ENCODE data around the gene CAMKK1. TPM values are rescaled to one million over a fixed set of nuclear protein-coding genes. Genes with fewer than 3 reads are reported as not detected.
A peak's percentile ranks its signal among the peaks of the same experiment; 100 is the strongest.
"Not testable (repeated sequence)": the region's sequence is repeated elsewhere in the genome, so short reads cannot be mapped to it uniquely, and the experiment has no call there.

Gene CAMKK1
- total RNA-seq, 2 donors from 2014 or later: 9.2 to 9.3 TPM

- H3K4me3 ChIP-seq: no peak overlapping the region
- ATAC-seq (no peak), DNase-seq (no peak)
- H3K27ac ChIP-seq: no peak overlapping the region
- intact Hi-C loops (cut with DNase I): no loop called here
- no peak for TF ChIP-seq POLR2A (IDR thresholded peaks at IDR 0.05)
- TF ChIP-seq, protein P1, sequence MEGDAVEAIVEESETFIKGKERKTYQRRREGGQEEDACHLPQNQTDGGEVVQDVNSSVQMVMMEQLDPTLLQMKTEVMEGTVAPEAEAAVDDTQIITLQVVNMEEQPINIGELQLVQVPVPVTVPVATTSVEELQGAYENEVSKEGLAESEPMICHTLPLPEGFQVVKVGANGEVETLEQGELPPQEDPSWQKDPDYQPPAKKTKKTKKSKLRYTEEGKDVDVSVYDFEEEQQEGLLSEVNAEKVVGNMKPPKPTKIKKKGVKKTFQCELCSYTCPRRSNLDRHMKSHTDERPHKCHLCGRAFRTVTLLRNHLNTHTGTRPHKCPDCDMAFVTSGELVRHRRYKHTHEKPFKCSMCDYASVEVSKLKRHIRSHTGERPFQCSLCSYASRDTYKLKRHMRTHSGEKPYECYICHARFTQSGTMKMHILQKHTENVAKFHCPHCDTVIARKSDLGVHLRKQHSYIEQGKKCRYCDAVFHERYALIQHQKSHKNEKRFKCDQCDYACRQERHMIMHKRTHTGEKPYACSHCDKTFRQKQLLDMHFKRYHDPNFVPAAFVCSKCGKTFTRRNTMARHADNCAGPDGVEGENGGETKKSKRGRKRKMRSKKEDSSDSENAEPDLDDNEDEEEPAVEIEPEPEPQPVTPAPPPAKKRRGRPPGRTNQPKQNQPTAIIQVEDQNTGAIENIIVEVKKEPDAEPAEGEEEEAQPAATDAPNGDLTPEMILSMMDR (IDR thresholded peaks at IDR 0.05): no peak
- H3K36me3 ChIP-seq (replicated peaks in 1 of 2; ENCODE audit: insufficient read depth in 1 of 2, low read depth in 2 of 2): peaks cover 0 to 2% of the 10 kb centered on the region in 2 donors
- no peaks in the 10 kb centered on the region for H3K27me3 ChIP-seq
- WGBS, 2 donors: 88 to 92% methylated on average over 7 to 30 of the region's 30 CpGs
- H3K9me3 ChIP-seq: no peaks in the 10 kb centered on the region
- peaks cover 10% of the 10 kb centered on the region for H3K4me1 ChIP-seq
Measured at GRCh38 chr17:3860939-3861700, 31.7 kb downstream of the CAMKK1 start.

GRCh38 chr17:3859940-3860339 lies 32.9 kb downstream of the CAMKK1 start:
- no peak overlapping the region for H3K27ac ChIP-seq
- 89 to 94% methylated on average over 8 to 9 of the region's 9 CpGs for WGBS, 2 donors
- peaks cover 10% of the 10 kb centered on the region for H3K4me1 ChIP-seq
- intact Hi-C loops (cut with DNase I): no loop called here
- no peaks in the 10 kb centered on the region for H3K9me3 ChIP-seq
- DNase-seq (no peak), ATAC-seq (no peak)
- no peak overlapping the region for H3K4me3 ChIP-seq
- H3K36me3 ChIP-seq (replicated peaks in 1 of 2; ENCODE audit: insufficient read depth in 1 of 2, low read depth in 2 of 2): peaks cover 0 to 2% of the 10 kb centered on the region in 2 donors
- TF ChIP-seq POLR2A (IDR thresholded peaks at IDR 0.05): no peak
- TF ChIP-seq, protein P1 (IDR thresholded peaks at IDR 0.05): no peak
- no peaks in the 10 kb centered on the region for H3K27me3 ChIP-seq

GRCh38 chr17:3857261-3858105 lies 35.4 kb downstream of the CAMKK1 start:
- H3K36me3 ChIP-seq (replicated peaks in 1 of 2; ENCODE audit: insufficient read depth in 1 of 2, low read depth in 2 of 2): peaks cover 0 to 2% of the 10 kb centered on the region in 2 donors
- ATAC-seq (peak; percentile 55), DNase-seq (peak in 3 of 4 donors; percentile 55 to 65 (median 56))
- TF ChIP-seq, protein P1 (IDR thresholded peaks at IDR 0.05): no peak
- no peak overlapping the region for H3K4me3 ChIP-seq
- WGBS, 2 donors: 56 to 61% methylated on average over 11 to 16 of the region's 16 CpGs
- no peaks in the 10 kb centered on the region for H3K9me3 ChIP-seq
- H3K4me1 ChIP-seq: peaks cover 10% of the 10 kb centered on the region
- intact Hi-C loops (cut with DNase I): no loop called here
- H3K27me3 ChIP-seq: no peaks in the 10 kb centered on the region
- no peak overlapping the region for H3K27ac ChIP-seq

DNA sequence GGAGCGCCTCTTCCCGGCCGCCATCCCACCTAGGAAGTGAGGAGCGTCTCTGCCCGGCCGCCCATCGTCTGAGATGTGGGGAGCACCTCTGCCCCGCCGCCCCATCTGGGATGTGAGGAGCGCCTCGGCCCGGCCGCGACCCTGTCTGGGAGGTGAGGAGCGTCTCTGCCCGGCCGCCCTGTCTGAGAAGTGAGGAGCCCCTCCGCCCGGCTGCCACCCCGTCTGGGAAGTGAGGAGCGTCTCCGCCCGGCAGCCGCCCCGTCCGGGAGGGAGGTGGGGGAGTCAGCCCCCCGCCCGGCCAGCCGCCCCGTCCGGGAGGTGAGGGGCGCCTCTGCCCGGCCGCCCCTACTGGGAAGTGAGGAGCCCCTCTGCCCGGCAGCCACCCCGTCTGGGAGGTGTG lies 38.6 kb downstream of the CAMKK1 start:
- no CpG with 5 or more reads among the region's 36 CpGs for WGBS, 2 donors
- not testable (repeated sequence) for DNase-seq, H3K27ac ChIP-seq

DNA sequence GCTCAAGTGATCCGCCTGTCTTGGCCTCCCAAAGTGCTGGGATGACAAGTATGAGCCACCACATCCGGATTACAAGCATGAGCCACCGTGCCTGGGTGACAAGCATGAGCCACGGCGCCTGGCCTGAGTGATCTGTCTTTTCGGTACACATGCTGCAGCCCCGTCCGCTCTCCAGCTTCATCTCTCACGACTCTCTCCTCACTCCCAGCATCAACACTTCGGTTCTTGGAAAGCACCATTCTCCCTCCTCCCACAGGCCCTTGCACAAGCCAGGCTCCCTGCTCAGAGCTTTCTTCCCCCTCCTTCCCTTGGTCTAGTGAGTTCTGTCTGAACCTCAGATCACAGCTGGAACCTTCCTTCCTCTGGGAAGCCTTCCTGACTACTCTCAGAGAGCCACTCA lies 40.3 kb downstream of the CAMKK1 start:
- H3K4me3 ChIP-seq: no peak overlapping the region
- peaks cover 2% of the 10 kb centered on the region for H3K4me1 ChIP-seq
- no peak for ATAC-seq
- no peak overlapping the region for H3K27ac ChIP-seq
- no peak for DNase-seq
- WGBS, 2 donors: 84 to 87% methylated on average over 10 of the region's 10 CpGs
- intact Hi-C loops (cut with DNase I): no loop called here
- H3K27me3 ChIP-seq: no peaks in the 10 kb centered on the region
- H3K36me3 ChIP-seq (replicated peaks in 1 of 2; ENCODE audit: insufficient read depth in 1 of 2, low read depth in 2 of 2): no peaks in the 10 kb centered on the region
- H3K9me3 ChIP-seq: no peaks in the 10 kb centered on the region
- TF ChIP-seq, protein P1 (IDR thresholded peaks at IDR 0.05): no peak
- TF ChIP-seq POLR2A (IDR thresholded peaks at IDR 0.05): no peak

More for the DNA sequence above, 38.6 kb downstream of the CAMKK1 start:
- H3K9me3 ChIP-seq; ATAC-seq; H3K27me3 ChIP-seq; H3K36me3 ChIP-seq (replicated peaks in 1 of 2; ENCODE audit: insufficient read depth in 1 of 2, low read depth in 2 of 2); intact Hi-C loops (cut with DNase I); H3K4me3 ChIP-seq: not testable (repeated sequence)
- H3K4me1 ChIP-seq: peaks cover 10% of the 10 kb centered on the region
